CD4-positive, alpha-beta T cell treated with Interferon gamma for 1 hour (primary cell): Measurements from ENCODE around the gene MSI2.

Experiments
- DNase-seq: peaks from one replicate; pipeline ENCODE4 v3.0.0-alpha.2; 2020

MSI2 gene

DNA sequence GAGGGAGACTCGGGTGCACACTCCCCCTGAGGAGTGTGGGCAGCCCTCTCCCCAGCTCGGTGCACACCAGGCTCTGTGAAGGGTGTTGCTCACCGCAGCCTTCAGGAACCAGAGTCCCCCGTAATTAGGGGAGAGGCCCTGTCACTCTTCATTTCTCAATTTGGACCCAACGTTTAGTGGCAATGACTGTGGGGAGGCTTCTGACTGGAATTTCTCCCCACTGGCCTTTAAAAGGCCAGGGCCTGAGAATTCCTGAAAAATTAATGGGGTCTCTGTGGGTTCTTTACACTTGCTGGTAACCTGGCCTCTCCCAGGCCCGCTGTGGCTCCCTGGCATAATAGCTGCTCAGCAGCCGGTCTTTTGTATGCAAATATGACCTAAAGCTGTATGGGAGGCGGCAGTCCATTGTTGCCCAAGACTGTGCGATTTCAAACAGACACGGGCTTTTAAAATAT lies 209.7 kb downstream of the MSI2 start:
- no peak for DNase-seq

DNA sequence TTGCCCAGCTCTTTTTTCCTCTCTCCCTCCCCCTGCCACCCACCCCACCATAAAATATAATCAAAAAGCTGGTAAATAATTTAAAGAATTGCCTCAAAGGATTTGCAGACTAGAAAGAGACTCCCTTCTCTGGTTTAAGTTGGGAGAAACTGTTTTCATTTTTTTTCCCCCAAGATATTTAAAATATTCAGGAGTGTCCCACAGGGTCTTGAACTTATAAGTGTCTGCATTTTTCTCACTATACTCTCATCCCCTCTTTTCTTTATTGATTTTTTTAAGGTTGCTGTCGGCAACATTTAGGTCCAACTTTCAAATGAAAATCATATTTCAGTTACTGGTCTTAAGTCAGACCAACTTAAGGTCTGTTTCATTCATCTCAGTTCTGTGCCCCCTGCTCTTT lies 210.2 kb downstream of the MSI2 start:
- no peak for DNase-seq

DNA sequence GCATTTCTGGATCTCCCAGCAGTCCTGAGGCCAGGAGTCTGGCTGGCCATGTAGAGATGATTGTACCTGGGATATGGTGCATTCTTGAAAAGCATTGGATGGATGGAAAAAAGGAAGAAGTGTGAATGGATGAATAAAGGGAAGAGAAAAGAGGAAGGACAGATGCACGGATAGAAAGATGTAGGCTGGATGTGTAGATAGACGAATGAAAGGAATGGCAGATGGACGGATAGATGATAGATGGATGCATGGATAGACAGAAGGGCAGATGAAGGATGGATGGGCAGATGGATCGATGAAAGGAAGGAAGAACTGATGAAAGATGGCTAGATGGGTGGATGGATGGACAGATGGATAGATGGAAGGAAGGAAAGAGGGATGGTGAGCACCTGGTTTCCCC lies 210.9 kb downstream of the MSI2 start:
- no peak for DNase-seq

DNA sequence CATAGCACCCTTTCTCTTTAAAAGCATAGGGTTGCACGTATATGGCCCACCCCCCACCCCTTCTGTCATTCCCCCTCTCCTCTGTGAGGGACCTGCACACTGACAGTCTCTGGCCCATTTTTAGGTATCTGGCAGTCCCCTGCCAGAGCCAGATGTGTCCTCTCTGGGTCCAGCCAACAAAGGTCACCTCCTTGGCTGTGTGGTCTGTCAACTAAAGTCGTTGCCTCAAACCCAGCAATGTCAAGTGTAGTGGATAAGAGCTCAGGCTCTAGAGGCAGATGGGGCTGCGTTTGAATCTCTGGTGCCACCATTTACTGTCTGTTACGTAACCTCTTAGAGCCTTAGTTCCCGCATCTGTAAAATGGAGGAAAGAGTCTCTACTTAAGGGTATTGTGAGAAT lies 211.5 kb downstream of the MSI2 start:
- DNase-seq, result no peak

DNA sequence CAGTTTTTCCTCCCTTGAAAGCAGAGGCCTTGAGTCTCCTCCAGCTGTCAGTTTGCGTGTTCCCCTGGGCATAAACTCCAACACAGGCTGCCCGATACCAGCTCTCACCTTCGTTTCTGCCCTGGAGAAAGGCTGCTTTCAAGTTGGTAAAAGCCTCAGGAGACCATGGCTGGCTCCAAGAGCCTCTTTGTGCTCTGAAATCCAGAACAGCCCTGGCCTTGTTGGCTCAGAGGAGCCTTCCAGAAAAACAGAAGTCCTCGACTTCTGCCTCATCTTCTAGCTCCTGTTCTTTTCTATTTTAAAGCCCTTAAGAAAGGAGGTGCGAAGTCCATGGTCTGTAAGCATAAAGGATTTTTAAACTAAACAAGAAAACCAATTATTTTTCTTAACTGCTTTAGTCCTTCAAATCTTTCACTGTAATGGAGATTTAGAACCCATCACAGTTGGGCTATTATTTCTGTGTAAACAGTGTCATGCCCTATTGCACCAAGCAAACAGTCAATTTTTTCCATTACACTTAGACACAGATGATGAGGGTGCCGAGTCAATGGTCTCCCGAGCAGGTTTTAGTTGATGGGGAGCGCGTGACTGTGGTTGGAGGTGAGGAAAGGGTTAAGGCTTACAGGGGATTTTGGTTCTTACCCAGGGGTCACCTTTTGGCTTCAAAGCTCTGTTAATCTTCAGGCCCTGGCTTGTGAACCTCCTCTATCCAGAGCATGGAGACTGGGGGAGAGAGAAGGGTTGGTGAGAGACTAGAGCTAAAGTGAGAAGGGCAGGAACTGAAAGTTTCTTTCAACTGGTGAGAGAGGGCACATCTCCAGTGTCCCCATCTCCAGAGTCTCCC lies 212.8 kb downstream of the MSI2 start:
- no peak for DNase-seq

DNA sequence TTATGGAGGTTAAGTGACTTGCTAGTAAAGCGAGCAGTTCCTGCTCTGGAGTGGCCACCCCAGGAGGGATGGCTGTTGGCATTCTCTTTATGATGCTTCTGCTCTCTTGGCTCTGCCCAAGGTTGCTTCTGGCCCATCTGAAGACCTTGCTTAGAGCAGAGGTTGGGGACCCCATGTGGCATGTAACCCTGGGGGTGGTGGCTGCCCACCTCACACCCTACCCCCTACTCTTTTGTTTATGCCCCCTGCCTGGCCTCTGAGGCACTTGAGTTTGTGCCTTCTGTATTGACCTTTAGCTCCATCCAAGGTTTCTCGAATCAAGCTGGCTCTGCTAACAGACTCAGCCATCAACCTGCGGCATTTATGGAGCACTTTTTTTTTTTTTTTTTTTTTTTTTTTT lies 214.6 kb downstream of the MSI2 start:
- DNase-seq, result no peak

DNA sequence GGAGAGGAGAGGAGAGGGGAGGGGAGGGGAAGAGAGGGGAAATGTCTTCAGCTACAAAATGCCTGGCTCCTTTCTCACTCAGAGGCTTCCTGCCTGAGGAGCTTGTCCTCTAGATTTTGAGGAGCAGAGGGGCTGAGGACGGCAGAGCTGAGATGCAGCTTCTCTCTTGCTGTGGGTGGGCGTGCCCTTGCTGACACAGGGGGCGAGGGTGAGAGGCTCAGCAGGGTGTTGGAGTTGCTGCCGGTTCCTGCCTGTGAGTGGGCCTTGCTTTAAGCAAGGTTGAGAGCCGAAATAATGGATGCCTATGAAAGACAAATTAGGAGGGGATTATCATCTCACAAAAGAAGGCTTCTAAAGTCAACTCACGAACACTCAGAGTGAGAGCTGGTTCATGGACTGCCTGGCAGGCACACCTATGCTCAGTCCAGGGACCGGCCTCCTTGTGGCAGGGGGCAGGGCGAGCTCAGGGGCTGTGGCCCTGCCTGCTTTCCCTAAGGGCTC lies 215.6 kb downstream of the MSI2 start:
- no peak for DNase-seq

DNA sequence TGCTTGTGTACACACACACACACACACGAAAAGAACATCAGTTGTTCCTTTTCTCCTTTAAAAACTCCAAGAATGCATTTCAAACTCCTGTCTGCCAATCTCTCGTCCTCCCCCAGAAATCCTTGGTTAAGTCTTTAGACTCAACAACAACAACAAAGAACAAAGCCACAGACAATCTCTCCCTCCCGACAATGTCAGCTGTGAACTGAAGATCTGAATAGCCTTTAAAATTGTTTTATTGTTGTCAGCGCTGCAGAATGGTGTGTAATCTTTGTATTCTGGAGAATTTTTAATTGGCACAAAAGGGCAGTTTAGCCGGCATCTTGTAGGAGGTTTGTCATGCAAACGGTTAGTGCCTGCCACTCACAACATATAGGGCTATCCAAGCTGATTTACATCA lies 219.5 kb downstream of the MSI2 start:
- DNase-seq, result no peak

DNA sequence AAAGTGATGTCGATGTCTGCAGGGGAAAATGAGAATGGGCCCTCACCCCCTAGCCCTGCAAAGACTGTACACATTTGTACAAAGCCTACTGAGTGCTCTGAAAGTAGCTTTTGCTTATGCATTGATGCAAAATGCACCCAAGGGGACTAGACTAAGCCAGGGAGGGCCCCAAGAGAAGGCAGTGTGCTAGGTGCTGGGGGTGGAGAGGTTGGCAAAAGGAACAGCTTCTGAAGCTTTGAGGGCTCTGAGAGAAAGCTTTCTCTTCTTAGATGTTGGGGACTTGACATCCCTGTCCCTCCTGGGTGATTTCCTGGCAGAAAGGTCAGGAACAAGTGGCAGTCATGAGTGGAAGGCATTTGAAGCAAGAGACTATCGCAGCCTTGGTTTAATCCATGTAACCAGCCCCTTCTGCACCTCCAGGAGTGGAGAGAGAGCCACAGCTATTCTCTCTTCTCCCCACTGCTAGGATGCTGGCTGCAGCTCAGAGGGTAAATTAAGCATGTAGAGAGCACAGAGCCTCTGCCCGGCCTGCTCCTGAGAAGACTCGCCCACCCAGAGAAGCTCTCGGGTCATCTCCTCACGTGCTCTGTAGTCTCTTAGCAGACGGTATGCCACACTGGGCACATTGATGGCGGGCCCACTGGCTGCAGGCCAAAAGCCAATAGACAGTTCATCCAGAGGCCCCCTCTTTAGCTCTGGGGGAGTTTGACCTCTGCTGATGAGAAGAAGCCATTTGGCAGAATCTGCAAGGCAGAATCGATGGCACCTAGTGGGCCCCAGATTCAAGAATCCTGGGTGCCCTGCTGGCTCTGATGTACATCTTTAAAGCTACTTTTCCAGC lies 221.4 kb downstream of the MSI2 start:
- no peak for DNase-seq

DNA sequence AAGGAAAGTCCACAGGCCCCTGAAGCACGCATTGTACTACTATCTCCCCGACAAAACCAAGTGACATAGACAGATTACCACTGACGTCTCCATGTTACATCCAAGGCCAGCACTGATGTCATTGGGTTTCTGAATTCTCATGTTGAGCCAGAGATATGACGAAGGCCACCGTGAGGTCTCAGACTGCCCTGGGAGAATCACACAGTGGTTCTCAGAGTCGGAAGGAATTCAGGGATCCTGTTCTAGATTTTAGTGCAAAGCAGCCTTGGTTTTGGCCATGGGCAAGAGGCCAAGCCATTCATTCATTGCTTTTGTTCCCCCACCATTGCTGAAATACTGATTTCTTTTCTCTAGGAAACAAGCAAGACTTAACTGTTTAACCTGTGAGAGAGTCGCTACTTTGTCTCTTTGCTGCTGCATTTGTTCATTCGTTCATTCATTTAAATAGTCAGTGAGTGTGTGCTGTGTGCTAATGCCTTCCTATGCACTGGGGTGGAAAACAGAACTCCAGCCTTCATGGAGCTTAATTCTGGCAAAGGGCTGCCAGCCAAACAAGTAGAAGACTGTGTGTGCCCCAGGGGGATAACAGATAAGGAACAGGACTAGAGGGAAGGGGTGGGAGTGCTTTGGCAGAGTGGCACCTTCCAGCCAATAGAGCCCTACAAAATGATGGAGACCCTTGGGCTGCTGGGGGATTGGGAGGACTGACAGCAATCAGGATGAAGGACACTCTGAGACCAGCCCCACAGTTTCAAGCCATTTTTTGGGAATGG lies 222.3 kb downstream of the MSI2 start:
- DNase-seq, result no peak

DNA sequence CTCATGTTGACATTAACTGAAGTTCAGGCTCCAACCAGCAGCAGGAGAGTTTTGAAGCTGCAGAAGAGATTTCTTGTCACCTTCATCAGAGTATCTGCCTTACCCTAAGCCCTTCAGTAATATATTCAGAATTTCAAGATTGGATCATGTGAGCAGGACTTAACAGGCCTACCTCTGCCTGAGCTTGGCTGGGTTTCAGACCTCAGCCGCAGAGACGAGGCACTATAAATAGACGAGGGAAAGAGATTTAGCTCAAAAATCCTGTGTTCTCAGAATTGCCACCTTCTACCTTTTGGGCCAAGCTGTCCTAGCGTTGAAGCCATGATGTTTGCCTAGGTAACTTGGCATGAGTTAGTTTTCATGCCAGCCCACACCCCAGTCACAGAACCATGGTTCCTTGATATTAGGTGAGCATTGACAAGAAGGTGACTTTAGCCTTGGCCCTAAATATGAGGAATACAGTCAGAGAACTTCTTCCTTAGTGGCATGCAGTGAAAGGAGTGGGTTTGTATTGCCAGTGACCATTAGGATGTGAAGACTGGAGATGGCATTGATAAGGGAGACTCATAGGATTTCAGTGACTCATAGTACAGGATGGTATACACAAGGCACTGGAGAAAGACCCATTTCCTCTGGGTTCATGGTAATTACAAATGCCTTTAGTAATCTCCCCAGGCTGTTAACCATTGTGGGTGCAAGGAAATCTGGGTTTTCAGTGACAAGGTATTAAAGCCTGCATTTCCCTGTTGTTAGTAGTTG lies 224.3 kb downstream of the MSI2 start:
- no peak for DNase-seq

DNA sequence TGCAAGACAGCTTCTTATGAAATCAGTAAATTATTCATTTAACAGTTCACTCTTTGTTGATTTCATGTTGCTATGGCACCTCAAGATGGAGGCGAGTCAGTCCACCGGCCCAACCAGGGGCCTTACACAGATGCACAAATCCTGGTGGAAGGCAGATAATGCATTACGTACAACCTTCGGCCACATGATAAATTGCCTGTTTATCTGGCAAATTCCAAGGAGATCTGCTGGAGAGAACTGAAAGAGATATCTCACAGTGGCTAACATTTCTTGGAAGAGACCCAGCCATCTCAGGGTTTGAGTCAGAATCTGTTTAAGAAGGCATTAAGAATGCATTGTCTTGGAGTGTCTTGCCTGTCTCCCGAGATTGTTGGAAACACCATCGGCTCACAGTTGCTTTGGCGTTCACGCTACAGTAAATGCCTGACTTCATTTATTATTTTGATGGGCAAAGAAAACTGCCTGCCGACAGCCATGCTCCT lies 225.6 kb downstream of the MSI2 start:
- no peak for DNase-seq

DNA sequence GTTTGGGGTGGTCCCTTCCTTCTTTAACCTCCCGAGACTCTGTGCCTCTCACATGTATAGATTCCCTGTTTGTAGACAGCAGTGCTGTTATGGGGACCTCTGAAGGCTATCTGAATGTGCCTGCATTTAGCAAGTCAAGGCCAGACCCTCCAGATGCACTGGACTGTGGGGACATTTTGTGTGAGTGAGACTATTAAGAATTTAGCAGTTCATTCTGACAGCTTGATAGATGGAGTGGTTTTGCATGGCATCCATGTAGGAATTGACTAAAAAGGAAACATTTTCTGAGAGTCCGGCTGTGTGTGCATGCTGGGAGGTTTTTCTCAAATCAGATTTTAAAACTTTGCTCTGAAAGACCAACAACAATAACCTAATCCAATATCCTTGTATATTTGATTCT lies 226.3 kb downstream of the MSI2 start:
- DNase-seq, result no peak

DNA sequence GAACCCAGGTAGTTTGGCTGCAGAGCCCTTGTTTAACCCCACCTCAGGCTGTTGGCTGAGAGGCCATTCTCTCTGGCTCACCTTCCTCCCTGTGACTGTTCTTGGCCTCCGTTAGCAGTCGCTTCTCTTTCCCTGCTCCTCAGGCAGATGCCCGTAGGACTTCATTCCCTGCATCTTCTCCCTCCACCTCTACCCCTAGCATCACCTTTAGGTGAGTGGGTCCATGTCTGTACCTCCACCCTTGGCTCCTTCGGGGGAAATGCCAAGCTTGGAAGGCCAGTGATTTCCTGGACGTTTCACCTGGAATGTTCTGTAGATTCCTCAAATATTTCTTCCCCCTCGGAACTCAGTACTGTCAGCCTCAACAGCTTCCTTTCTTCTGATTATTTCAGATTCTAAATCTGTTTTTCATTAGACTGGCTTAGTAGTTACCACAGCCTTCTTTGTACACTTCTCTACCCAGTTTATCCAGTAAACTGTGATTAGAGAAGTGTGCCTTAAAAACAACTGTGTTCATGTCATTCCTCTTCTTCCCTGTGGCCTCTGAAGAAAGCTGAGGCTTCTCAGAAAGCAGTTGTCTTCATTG lies 227.9 kb downstream of the MSI2 start:
- DNase-seq, result no peak

DNA sequence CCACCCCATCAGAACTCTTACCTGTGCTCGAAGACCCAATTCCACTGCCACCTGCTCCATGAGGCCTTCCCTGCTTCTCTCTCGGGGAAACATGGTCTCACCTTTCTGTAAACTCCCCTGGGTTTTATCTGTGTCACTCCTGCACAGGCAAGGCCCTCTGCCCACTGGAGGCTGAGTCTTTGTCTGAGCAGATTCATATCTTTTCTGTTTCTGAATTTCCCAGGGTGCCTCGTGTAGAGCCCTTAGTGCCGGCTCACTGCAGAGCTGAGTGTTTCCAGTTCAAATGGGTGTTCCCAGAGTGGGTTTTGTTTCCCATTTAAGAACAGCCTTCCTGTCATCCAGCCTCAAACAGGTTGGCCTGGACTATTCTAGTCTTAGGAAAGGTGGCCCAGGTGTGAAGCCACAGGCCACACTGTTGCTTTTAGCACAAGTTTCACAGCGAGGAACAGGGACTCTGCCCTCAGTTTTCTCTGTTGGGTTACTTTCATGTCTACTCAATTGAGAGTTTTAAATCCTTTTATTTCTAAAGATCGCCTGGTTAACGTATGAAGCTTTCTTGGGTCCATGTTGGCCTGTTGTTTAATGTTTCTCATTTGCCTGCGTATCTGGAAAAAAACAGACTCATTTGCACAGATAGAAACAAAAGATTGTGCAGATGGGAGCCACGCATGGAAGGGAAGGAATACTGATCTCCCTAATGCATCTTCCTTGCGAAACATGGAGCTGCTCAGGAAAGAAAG lies 228.7 kb downstream of the MSI2 start:
- DNase-seq, result no peak

DNA sequence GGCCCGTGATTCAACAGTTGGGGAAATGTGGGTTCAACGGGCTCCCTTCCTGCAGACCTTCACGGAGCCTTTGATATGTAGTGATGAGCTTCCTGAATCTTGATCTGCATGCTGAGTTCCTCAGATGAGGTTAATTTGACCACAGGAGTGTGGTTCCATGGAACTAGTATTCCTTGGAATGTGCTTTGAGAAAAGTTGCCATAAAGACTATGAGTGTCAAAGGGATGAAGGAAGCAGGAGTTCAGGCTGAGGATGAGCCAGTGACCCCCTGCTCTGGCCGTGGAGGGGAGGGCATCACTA lies 229.2 kb downstream of the MSI2 start:
- DNase-seq, result no peak

DNA sequence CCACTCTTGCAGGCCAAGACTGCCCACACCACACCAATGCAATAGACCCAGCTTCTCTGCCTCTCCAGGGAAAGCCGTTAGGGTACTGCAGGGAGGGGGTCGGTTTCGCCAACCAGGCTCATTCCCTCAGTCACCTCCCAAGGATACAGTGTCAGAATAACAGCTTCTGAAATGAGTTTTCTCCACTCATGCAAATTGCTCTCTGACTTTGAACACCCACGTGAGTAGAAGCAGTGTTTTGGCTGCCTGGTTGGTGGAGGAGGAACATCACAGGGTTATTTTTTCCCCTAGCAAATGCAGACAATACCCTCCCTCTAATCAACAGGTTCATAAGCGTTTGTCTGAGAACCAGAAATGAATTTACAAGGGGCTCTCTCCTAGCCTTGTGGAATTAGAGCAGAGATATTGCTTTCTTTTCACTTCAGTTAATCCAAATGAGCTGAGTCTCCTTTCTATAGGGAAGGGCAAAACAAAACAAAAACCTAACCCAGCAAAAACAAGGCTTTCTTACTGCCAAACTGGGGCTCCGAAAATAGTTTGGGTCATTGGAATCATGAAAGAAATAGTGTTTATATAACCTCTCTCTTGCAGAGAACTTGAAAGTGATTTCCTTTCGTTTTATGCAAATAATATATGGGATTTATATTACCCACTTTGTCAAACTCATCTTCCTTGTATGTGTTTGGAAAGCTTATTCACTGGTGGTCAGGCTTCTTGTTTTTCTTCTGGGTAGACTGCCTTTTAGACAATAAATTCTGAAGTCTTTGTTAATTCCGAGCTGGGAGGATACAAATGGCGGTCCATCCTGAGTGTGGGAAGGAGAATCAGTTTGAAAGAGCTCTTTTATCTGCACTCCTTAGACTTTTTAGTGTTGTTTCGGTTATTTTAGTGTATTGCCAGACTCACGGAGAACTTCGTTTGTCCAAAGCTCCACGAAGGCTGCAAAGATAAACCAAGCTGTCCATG lies 229.9 kb downstream of the MSI2 start:
- DNase-seq, result no peak

DNA sequence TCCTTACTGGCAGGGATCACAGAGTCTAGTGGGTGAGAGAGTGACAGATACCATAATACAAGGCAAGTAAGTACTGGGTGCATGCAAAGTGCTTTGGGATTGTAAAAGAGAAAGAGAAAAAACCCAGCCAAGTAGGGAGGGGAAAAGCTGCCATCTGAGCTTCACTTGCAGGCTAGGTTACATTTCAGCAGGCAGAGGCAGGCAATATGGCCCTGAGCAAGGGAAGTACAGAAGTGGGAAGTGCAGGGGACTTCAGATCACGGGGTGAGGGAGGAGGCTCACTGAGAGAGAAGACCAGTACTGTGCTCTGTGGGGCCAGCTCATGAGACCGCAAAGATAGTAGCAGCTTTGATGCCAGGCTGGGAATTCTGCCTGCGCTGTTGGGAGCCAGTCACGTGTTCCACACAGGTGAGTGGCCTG lies 230.6 kb downstream of the MSI2 start:
- peak; percentile 14 for DNase-seq

DNA sequence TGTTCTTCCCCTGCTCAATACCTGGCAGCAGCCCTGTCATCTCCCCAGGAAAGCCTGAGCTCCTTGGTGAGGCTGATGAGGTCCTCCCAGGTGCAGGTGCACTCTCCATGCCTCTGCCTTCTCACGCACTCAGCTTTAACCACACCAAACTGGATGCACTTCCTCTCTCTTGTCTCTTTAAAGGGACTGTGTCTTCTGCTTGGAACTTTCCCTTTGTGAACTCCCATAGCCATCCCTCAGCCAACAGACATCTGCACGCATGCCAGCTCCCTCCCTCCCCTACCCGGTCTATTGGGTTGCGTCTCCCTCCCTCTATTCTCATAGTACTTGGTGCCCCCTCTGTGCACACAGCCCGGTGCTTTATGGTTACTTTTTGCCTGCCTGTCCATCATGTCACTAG lies 231.2 kb downstream of the MSI2 start:
- DNase-seq, result no peak

DNA sequence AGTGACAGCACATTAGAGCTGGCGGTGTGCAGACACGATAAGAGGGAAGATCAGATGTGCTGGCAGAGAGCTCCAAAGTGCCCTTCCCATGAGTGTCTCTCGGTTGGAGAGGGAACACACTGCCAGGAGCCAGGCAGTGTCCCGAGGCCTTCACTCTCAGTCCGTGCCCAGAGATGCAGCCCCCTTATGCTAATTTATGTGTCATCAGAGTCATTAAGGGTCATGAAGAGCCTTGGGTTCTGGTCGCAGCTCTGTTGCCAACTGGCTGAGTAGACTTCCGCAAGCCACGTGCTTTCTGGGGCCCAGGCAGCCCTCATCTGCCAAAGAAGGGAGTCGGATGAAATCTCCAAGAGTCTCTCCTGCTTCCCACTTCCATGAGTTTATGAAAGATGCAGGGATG lies 232.5 kb downstream of the MSI2 start:
- no peak for DNase-seq
